Sigmoid colon (tissue), 7 donors: ENCODE results near the gene PXN. TPM values are rescaled to one million over a fixed set of nuclear protein-coding genes. Genes with fewer than 3 reads are reported as not detected.
"Not testable (repeated sequence)": the region's sequence is repeated elsewhere in the genome, so short reads cannot be mapped to it uniquely, and the experiment has no call there.

Experiments used
- DNase-seq: peaks from one replicate; pipeline ENCODE4 v3.0.0-alpha.2; 2019
- H3K27ac ChIP-seq, 4 donors: fragments of 200-600 bp; sonication (generic); one replicate each; pipeline ENCODE4 v1.5.1; 2016 to 2019; ENCODE audit warnings: mild to moderate bottlenecking in 1 of 4
- H3K27me3 ChIP-seq, 3 donors: fragments of 200-600 bp; sonication (generic); one replicate each; pipeline ENCODE4 v1.5.1; 2019; ENCODE audit warnings: mild to moderate bottlenecking in 1 of 3
- H3K36me3 ChIP-seq, 4 donors: fragments of 200-600 bp; sonication (generic); one replicate each; pipeline ENCODE4 v1.5.1; 2016 to 2019
- H3K4me1 ChIP-seq, 4 donors: fragments of 200-600 bp; sonication (generic); one replicate each; pipeline ENCODE4 v1.5.1; 2017 to 2019
- H3K4me3 ChIP-seq, 4 donors: fragments of 200-600 bp; sonication (generic); one replicate each; pipeline ENCODE4 v1.5.1; 2017 to 2019; ENCODE audit warnings: mild to moderate bottlenecking in 2 of 4, moderate library complexity in 1 of 4
- H3K9me3 ChIP-seq, 4 donors: fragments of 200-600 bp in 3 of 4; sonication (generic) in 3 of 4; one replicate each; pipeline versions ENCODE4 v1.5.1 to v1.6.1; 2013 to 2019
- CTCF ChIP-seq, 4 experiments: fragments of 450-650 bp in 3 of 4; fragments of 200-600 bp in 1 of 4; IDR thresholded peaks; one replicate each; pipeline ENCODE4 v1.5.1; 2016 to 2019; ENCODE audit warnings: antibody characterized with exemption in 4 of 4, mild to moderate bottlenecking in 3 of 4, moderate library complexity in 2 of 4
- EP300 ChIP-seq, 4 donors: sonication (generic); formaldehyde crosslinking; IDR thresholded peaks; one replicate each; pipeline ENCODE4 v1.6.1; 2017; ENCODE audit warnings: antibody characterized with exemption in 4 of 4
- POLR2A ChIP-seq, 2 donors: fragments of 450-650 bp; IDR thresholded peaks; one replicate each; pipeline ENCODE4 v1.6.1; 2016; ENCODE audit warnings: antibody characterized with exemption in 2 of 2, mild to moderate bottlenecking in 2 of 2, moderate library complexity in 2 of 2
- POLR2AphosphoS5 ChIP-seq, 4 donors: sonication (generic); formaldehyde crosslinking; IDR thresholded peaks; one replicate each; pipeline ENCODE4 v1.6.1; 2017; ENCODE audit warnings: antibody characterized with exemption in 4 of 4
- WGBS, 2 donors: extraction: QIAGEN DNeasy Blood & Tissue Kit; methylation state at CpG; one replicate each; pipeline ENCODE4 v1.1.7; 2013; 5-methylcytosine and 5-hydroxymethylcytosine counted together
- intact Hi-C: fragments of 100-400 bp; cut with DNase I; formaldehyde crosslinking; loops from one replicate; pipeline ENCODE4 v1.15.1; 2023
- polyA plus RNA-seq, 3 donors: library from polyadenylated mRNA; stranded (reverse); fragments of 200-250 nt; gene quantifications; one replicate each; pipeline ENCODE4 v1.2.3, GENCODE V29; 2013
- total RNA-seq, 4 donors: library from RNA; depleted of rRNA; stranded (reverse); fragments of >200 nt; gene quantifications; one replicate each; pipeline ENCODE4 v1.1.0, GENCODE V29; 2016
- donor health status: healthy with polysubstance abuse.
- donor health status: Bipolar disorder and iron deficiency.
- donor health status: healthy.

PXN gene
- total and polyA plus RNA-seq, 7 donors, result 41.0 to 127 (median 79.3) TPM

GRCh38 chr12:120215766-120216735 lies 49.5 kb downstream of the PXN start:
- H3K9me3 ChIP-seq, result no peaks in the 10 kb centered on the region
- no peak for DNase-seq
- TF ChIP-seq POLR2AphosphoS5 (IDR thresholded peaks at IDR 0.05) (no peak), CTCF (IDR thresholded peaks at IDR 0.05) (no peak), POLR2A (IDR thresholded peaks at IDR 0.05) (no peak), EP300 (IDR thresholded peaks at IDR 0.05) (no peak)
- H3K4me3 ChIP-seq, result no peak overlapping the region
- no peaks in the 10 kb centered on the region for H3K4me1 ChIP-seq
- no peaks in the 10 kb centered on the region for H3K27me3 ChIP-seq
- WGBS, 2 donors, result 87 to 90% methylated on average over 23 of the region's 23 CpGs
- intact Hi-C loops, result no loop called here
- no peak overlapping the region for H3K27ac ChIP-seq
- peaks cover 56 to 90% (median 83%) of the 10 kb centered on the region in 4 donors for H3K36me3 ChIP-seq

DNA sequence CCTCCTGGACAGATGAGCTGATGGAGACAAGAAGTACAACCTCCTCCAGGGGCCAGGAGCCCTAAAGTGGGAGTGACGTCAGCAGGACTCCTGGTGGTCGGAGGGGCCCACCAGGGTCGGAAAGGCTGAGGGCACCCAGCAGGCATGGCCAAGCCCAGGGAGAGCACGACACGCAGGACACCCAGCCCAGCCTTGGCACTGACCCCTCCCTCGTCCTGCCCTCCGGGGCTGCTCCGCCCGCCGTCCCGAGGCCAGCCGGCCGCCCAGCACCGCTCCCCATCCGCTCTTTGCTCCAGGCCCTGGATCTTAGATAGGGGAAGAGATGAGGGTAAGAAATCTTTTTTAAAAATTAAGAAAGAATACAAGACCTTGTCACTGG lies 50.2 kb downstream of the PXN start:
- WGBS, 2 donors, result 64 to 85% methylated on average over 15 of the region's 15 CpGs
- TF ChIP-seq POLR2AphosphoS5 (IDR thresholded peaks at IDR 0.05) (no peak), POLR2A (IDR thresholded peaks at IDR 0.05) (no peak), EP300 (IDR thresholded peaks at IDR 0.05) (no peak), CTCF (IDR thresholded peaks at IDR 0.05) (no peak)
- H3K27me3 ChIP-seq, result no peaks in the 10 kb centered on the region
- no peaks in the 10 kb centered on the region for H3K4me1 ChIP-seq
- intact Hi-C loops, result no loop called here
- no peak overlapping the region for H3K27ac ChIP-seq
- no peaks in the 10 kb centered on the region for H3K9me3 ChIP-seq
- no peak for DNase-seq
- no peak overlapping the region for H3K4me3 ChIP-seq
- H3K36me3 ChIP-seq, result peaks cover 49 to 90% (median 82%) of the 10 kb centered on the region in 4 donors

- H3K4me1 ChIP-seq, result no peaks in the 10 kb centered on the region
- H3K36me3 ChIP-seq, result peaks cover 49 to 90% (median 82%) of the 10 kb centered on the region in 4 donors
- H3K4me3 ChIP-seq, result no peak overlapping the region
- H3K27me3 ChIP-seq, result no peaks in the 10 kb centered on the region
- intact Hi-C loops, result no loop called here
- WGBS, 2 donors, result 91 to 92% methylated on average over 34 of the region's 34 CpGs
- TF ChIP-seq EP300 (IDR thresholded peaks at IDR 0.05), result no peak
- no peak for TF ChIP-seq CTCF (IDR thresholded peaks at IDR 0.05)
- TF ChIP-seq POLR2A (IDR thresholded peaks at IDR 0.05), result no peak
- TF ChIP-seq POLR2AphosphoS5 (IDR thresholded peaks at IDR 0.05), result no peak
- H3K9me3 ChIP-seq, result no peaks in the 10 kb centered on the region
- no peak for DNase-seq
- H3K27ac ChIP-seq, result no peak overlapping the region
Measured at GRCh38 chr12:120214626-120215356, 50.7 kb downstream of the PXN start.

GRCh38 chr12:120213758-120214157 lies 51.8 kb downstream of the PXN start:
- no peak overlapping the region for H3K27ac ChIP-seq

DNA sequence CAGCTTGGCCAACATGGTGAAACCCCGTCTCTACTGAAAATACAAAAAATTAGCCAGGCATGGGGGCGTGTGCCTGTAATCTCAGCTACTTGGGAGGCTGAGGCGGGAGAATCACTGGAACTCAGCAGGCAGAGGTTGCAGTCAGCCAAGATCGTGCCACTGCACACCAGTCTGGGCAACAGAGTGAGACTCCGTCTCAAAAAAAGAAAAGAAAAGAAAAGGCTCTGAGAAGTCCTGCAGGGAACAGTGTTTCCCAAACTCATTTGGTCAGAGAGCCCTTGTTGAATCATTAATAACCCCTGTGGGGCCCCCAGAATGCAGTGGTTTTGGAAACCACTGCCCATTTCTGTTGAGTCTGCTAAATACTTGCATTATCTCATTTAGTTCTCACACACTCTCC lies 52.3 kb downstream of the PXN start:
- H3K9me3 ChIP-seq, H3K4me1 ChIP-seq, H3K27me3 ChIP-seq, intact Hi-C loops, H3K27ac ChIP-seq, H3K4me3 ChIP-seq, DNase-seq: not testable (repeated sequence)
- 94 to 95% methylated on average over 5 of the region's 5 CpGs for WGBS, 2 donors
- H3K36me3 ChIP-seq, result peaks cover 38 to 76% (median 68%) of the 10 kb centered on the region in 4 donors

More at GRCh38 chr12:120213758-120214157, 51.8 kb downstream of the PXN start:
- no peaks in the 10 kb centered on the region for H3K27me3 ChIP-seq
- no peaks in the 10 kb centered on the region for H3K4me1 ChIP-seq
- no peak for DNase-seq
- H3K36me3 ChIP-seq, result peaks cover 40 to 82% (median 73%) of the 10 kb centered on the region in 4 donors
- no peak overlapping the region for H3K4me3 ChIP-seq
- intact Hi-C loops, result no loop called here
- no peak for TF ChIP-seq POLR2A (IDR thresholded peaks at IDR 0.05)
- TF ChIP-seq CTCF (IDR thresholded peaks at IDR 0.05), result no peak
- TF ChIP-seq EP300 (IDR thresholded peaks at IDR 0.05), result no peak
- no peak for TF ChIP-seq POLR2AphosphoS5 (IDR thresholded peaks at IDR 0.05)
- WGBS, 2 donors, result 97% methylated on average over 20 of the region's 20 CpGs
- no peaks in the 10 kb centered on the region for H3K9me3 ChIP-seq
